GM12878 (cell line): ENCODE results near the gene PUSL1. TPM values are rescaled to one million over a fixed set of nuclear protein-coding genes. Genes with fewer than 3 reads are reported as not detected.
A peak's percentile ranks its signal among the peaks of the same experiment; 100 is the strongest.

Experiments used
- ATAC-seq: fragments of 200-7000 bp; cut with Tn5 transposase; 3 replicates; pipeline ENCODE4 v1.9.1; 2020; ENCODE audit warnings: mild to moderate bottlenecking, moderate library complexity
- BruUV-seq: library from RNA; stranded (reverse); fragments of 400-500 nt; replicated peaks from 2 replicates; lab custom pipeline; 2021; lab: Mats Ljungman, UMichigan
- CTCF ChIA-PET: fragments of 300-600 bp; sonication (Branson Sonifier 250); formaldehyde crosslinking; extraction: SDS; loops from one replicate; lab custom pipeline; 2021; ENCODE audit warnings: inconsistent platforms; lab: Yijun Ruan, JAX
- POLR2A ChIA-PET: fragments of 350-600 bp; formaldehyde crosslinking; extraction: SDS; loops from one replicate; lab custom pipeline; 2021; ENCODE audit warnings: inconsistent platforms; lab: Charles Lee
- RAD21 ChIA-PET: fragments of 300-600 bp; sonication (Branson Sonifier 250); formaldehyde crosslinking; loops from one replicate; lab custom pipeline; 2023; ENCODE audit warnings: antibody characterized with exemption; ENCODE audit not compliant: unreplicated experiment; lab: Charles Lee
- SMC1A ChIA-PET: fragments of 300-600 bp; sonication (Branson Sonifier 250); formaldehyde crosslinking; loops from one replicate; lab custom pipeline; 2023; ENCODE audit not compliant: unreplicated experiment, uncharacterized antibody; lab: Charles Lee
- DNase-seq: peaks from one replicate; pipeline ENCODE4 v3.0.0-alpha.2; 2011; ENCODE audit warnings: low read depth, low spot score
- FAIRE-seq: peaks from 3 replicates; lab custom pipeline; 2011; peaks lifted over from hg19 to GRCh38; lab: Jason Lieb, UNC
- H2AFZ ChIP-seq: 2 replicates; pipeline ENCODE4 v1.6.0; 2011; ENCODE audit warnings: low read depth, low read length, control low read depth; ENCODE audit not compliant: control insufficient read depth
- H3K27ac ChIP-seq: 2 replicates; pipeline ENCODE4 v1.5.1; 2011; ENCODE audit warnings: control low read depth; ENCODE audit not compliant: control insufficient read depth, insufficient read depth
- H3K27me3 ChIP-seq, 2 experiments: replicated peaks in 1 of 2; 2 replicates each; pipeline versions ENCODE4 v1.6.0 to v1.6.1; 2011; ENCODE audit warnings: low read length in 1 of 2; ENCODE audit not compliant: control insufficient read depth in 2 of 2, insufficient read depth in 2 of 2
- H3K36me3 ChIP-seq, 2 experiments: 2 replicates each; pipeline ENCODE4 v1.5.1; 2011; ENCODE audit warnings: low read length in 1 of 2; ENCODE audit not compliant: control insufficient read depth in 2 of 2, insufficient read depth in 2 of 2
- H3K4me1 ChIP-seq: 2 replicates; pipeline ENCODE4 v1.6.1; 2011; ENCODE audit warnings: mild to moderate bottlenecking, low read length, moderate library complexity, mixed read lengths; ENCODE audit not compliant: control insufficient read depth, insufficient read depth
- H3K4me2 ChIP-seq: 2 replicates; pipeline ENCODE4 v1.6.0; 2011; ENCODE audit warnings: control low read depth; ENCODE audit not compliant: control insufficient read depth, insufficient read depth
- H3K4me3 ChIP-seq: fragments of 200-600 bp; sonication (generic); 2 replicates; pipeline ENCODE4 v1.5.1; 2016
- H3K79me2 ChIP-seq: 2 replicates; pipeline ENCODE4 v1.6.0; 2011; ENCODE audit warnings: low read length; ENCODE audit not compliant: control insufficient read depth, insufficient read depth
- H3K9ac ChIP-seq: 2 replicates; pipeline ENCODE4 v1.8.0; 2011; ENCODE audit warnings: low read length, control low read depth, mixed read lengths; ENCODE audit not compliant: control insufficient read depth, insufficient read depth
- H3K9me3 ChIP-seq: replicated peaks from 3 replicates; pipeline ENCODE4 v1.5.1; 2011; ENCODE audit warnings: mild to moderate bottlenecking, low read length; ENCODE audit not compliant: control insufficient read depth, insufficient read depth
- H4K20me1 ChIP-seq: 2 replicates; pipeline ENCODE4 v1.6.0; 2011; ENCODE audit not compliant: control insufficient read depth, insufficient read depth
- CHD4 ChIP-seq: fragments of 200-600 bp; sonication (generic); IDR thresholded peaks from 2 replicates; pipeline ENCODE4 v1.6.1; 2016; ENCODE audit warnings: mild to moderate bottlenecking
- POLR2A ChIP-seq: IDR thresholded peaks from 2 replicates; pipeline ENCODE4 v1.6.1; 2011; ENCODE audit warnings: low read depth, mild to moderate bottlenecking, low read length
- SREBF2 ChIP-seq: IDR thresholded peaks from 2 replicates; pipeline ENCODE4 v1.6.1; 2012; ENCODE audit warnings: mild to moderate bottlenecking, low read length
- WGBS: methylation state at CpG from one replicate; pipeline ENCODE4 v1.1.6; 2016; ENCODE audit warnings: low lambda C conversion rate; ENCODE audit not compliant: insufficient replicate concordance, insufficient coverage; ENCODE audit errors: missing lambda C conversion rate; 5-methylcytosine and 5-hydroxymethylcytosine counted together
- in situ Hi-C: fragments of 300-500 bp; cut with MboI; formaldehyde crosslinking; loops from 9 replicates; pipeline ENCODE4 v1.14.3; 2018; ENCODE audit warnings: mixed read lengths
- intact Hi-C: fragments of 100-400 bp; cut with micrococcal nuclease; formaldehyde crosslinking; loops from one replicate; pipeline ENCODE4 v1.14.2; 2022; ENCODE audit not compliant: unreplicated experiment
- polyA plus RNA-seq, 11 experiments: library from polyadenylated mRNA; depleted of rRNA in 4 of 11; unstranded in 6 of 11; stranded (reverse) in 5 of 11; fragments of >200 nt; fragmentation: Nextera tagmentation in 4 of 11; fragmentation: Illumina TruSeq in 1 of 11; extraction: Ambion mirVana in 4 of 11; extraction: Trizol in 1 of 11; gene quantifications; 1 replicate in 1 of 11; 2 replicates in 10 of 11; pipeline versions ENCODE4 v1.2.1 to v1.2.3, GENCODE V29; 2011 to 2016; ENCODE audit warnings: inconsistent platforms in 2 of 11, missing spikeins in 2 of 11, low read depth in 1 of 11
- total RNA-seq, 4 experiments: library from RNA; depleted of rRNA in 3 of 4; stranded (reverse); fragments of >200 nt in 3 of 4; fragmentation: Illumina TruSeq in 1 of 4; extraction: Trizol in 1 of 4; gene quantifications; 2 replicates each; pipeline versions ENCODE4 v1.2.1 to v1.2.3, GENCODE V29; 2013 to 2021
- TF ChIP-seq, protein P1 (sequence below): IDR thresholded peaks from 2 replicates; pipeline ENCODE4 v1.6.1; 2012; ENCODE audit warnings: mild to moderate bottlenecking, low read depth, low read length

The PUSL1 gene
- total and polyA plus RNA-seq, 10 of the 15 experiments (the other 5 are each of a cell fraction or from before 2014, with no cell fraction given) = 0.16 to 28.4 (median 15.1) TPM

DNA sequence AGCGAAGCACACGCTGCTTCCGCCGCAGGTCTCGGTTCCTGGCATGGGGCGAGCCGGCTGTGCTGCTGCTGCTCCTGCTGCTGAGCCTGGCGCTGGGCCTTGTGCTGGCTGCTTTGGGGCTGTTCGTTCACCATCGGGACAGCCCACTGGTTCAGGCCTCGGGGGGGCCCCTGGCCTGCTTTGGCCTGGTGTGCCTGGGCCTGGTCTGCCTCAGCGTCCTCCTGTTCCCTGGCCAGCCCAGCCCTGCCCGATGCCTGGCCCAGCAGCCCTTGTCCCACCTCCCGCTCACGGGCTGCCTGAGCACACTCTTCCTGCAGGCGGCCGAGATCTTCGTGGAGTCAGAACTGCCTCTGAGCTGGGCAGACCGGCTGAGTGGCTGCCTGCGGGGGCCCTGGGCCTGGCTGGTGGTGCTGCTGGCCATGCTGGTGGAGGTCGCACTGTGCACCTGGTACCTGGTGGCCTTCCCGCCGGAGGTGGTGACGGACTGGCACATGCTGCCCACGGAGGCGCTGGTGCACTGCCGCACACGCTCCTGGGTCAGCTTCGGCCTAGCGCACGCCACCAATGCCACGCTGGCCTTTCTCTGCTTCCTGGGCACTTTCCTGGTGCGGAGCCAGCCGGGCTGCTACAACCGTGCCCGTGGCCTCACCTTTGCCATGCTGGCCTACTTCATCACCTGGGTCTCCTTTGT lies 25.3 kb downstream of the PUSL1 start:
- no peaks in the 10 kb centered on the region for H4K20me1 ChIP-seq
- in situ Hi-C loops (no loop called here), intact Hi-C loops (no loop called here)
- H2AFZ ChIP-seq = no peak overlapping the region
- BruUV-seq = no TSS peak
- no peaks in the 10 kb centered on the region for H3K27me3 ChIP-seq
- whole genome bisulfite sequencing = 88% methylated on average over 36 of the region's 36 CpGs
- SMC1A ChIA-PET = no interaction called here
- POLR2A ChIA-PET = no interaction called here
- RAD21 ChIA-PET = no interaction called here
- H3K9ac ChIP-seq = no peak overlapping the region
- H3K4me3 ChIP-seq = no peak overlapping the region
- no peaks in the 10 kb centered on the region for H3K79me2 ChIP-seq
- DNase-seq = no peak
- H3K27ac ChIP-seq = no peak overlapping the region
- no peaks in the 10 kb centered on the region for H3K9me3 ChIP-seq
- ATAC-seq = no peak
- H3K4me1 ChIP-seq = no peaks in the 10 kb centered on the region
- CTCF ChIA-PET = no interaction called here
- no peak overlapping the region for H3K4me2 ChIP-seq
- peaks cover 0 to 2% of the 10 kb centered on the region in 2 experiments; a peak in 2 of 4 replicates for H3K36me3 ChIP-seq
- TF ChIP-seq SREBF2 (no peak), POLR2A (0 out of 2 replicates have a peak, but pooled peaks have one; percentile 45)
- FAIRE-seq = no peak

DNA sequence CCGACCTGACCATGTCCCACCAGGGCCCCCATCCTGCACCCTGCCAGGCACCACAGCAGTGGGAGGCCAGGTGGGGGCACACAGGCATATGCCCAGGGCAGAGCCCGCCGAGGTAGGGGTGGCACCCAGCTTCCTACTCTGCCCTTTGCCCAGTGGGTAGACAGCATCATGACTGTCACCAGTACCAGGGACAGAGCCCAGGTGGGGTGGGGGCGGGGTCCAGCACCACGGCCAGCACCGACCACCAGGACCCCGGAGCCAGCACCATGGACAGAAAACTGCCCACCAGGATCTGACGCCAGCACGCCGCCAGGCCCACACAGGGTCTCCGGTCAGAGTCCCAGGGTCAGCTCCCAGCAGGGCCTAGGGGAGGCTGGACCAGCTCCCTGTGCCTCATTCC lies 26.4 kb downstream of the PUSL1 start:
- ChIA-PET SMC1A (no interaction called here), CTCF (no interaction called here), POLR2A (no interaction called here), RAD21 (no interaction called here)
- in situ Hi-C loops (no loop called here), intact Hi-C loops (no loop called here)
- no peaks in the 10 kb centered on the region for H3K27me3 ChIP-seq
- ATAC-seq (no peak), FAIRE-seq (no peak), DNase-seq (no peak)
- H3K9ac ChIP-seq = no peak overlapping the region
- H4K20me1 ChIP-seq = no peaks in the 10 kb centered on the region
- H3K79me2 ChIP-seq = no peaks in the 10 kb centered on the region
- WGBS = 97% methylated on average over 9 of the region's 11 CpGs
- H3K4me3 ChIP-seq = no peak overlapping the region
- H3K9me3 ChIP-seq = no peaks in the 10 kb centered on the region
- TF ChIP-seq, protein P1, sequence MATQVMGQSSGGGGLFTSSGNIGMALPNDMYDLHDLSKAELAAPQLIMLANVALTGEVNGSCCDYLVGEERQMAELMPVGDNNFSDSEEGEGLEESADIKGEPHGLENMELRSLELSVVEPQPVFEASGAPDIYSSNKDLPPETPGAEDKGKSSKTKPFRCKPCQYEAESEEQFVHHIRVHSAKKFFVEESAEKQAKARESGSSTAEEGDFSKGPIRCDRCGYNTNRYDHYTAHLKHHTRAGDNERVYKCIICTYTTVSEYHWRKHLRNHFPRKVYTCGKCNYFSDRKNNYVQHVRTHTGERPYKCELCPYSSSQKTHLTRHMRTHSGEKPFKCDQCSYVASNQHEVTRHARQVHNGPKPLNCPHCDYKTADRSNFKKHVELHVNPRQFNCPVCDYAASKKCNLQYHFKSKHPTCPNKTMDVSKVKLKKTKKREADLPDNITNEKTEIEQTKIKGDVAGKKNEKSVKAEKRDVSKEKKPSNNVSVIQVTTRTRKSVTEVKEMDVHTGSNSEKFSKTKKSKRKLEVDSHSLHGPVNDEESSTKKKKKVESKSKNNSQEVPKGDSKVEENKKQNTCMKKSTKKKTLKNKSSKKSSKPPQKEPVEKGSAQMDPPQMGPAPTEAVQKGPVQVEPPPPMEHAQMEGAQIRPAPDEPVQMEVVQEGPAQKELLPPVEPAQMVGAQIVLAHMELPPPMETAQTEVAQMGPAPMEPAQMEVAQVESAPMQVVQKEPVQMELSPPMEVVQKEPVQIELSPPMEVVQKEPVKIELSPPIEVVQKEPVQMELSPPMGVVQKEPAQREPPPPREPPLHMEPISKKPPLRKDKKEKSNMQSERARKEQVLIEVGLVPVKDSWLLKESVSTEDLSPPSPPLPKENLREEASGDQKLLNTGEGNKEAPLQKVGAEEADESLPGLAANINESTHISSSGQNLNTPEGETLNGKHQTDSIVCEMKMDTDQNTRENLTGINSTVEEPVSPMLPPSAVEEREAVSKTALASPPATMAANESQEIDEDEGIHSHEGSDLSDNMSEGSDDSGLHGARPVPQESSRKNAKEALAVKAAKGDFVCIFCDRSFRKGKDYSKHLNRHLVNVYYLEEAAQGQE = peak; percentile 86
- no peak for TF ChIP-seq CHD4
- no peaks in the 10 kb centered on the region for H3K4me1 ChIP-seq
- H3K27ac ChIP-seq = no peak overlapping the region
- H2AFZ ChIP-seq = no peak overlapping the region
- no TSS peak for BruUV-seq
- peaks cover 0 to 2% of the 10 kb centered on the region in 2 experiments; a peak in 2 of 4 replicates for H3K36me3 ChIP-seq
- no peak overlapping the region for H3K4me2 ChIP-seq
